SK-MEL-5 (cell line): Measurements from ENCODE around the gene GPN3. TPM values are rescaled to one million over a fixed set of nuclear protein-coding genes. Genes with fewer than 3 reads are reported as not detected.

ENCODE experiments used
- small RNA-seq, 2 experiments: library from RNA; depleted of rRNA; stranded (forward); fragments of <200 nt; gene quantifications; one replicate each; pipeline ENCODE3, GENCODE V24; 2014
- total RNA-seq: library from RNA; depleted of rRNA; stranded (reverse); fragments of >200 nt; shearing (Covaris generic); gene quantifications from 2 replicates; pipeline ENCODE4 v1.2.3, GENCODE V29; 2014; rRNA removed

GPN3 gene
- total RNA-seq, 1 experiment from 2014 or later, result 39.9 TPM

Small RNAs within 50 kb of the gene (small RNA-seq; reads per million reads assigned to genes)
- 0 reads per million in 2 experiments for gene RF00278

Other genes starting within 250 kb of the GPN3 start
- gene ATP2A2, start 187.0 kb downstream of the GPN3 start, total RNA-seq, result 131 and 141 TPM in 2 replicates
- 88.3 and 91.8 TPM in 2 replicates for gene ANAPC7, start 64.5 kb downstream of the GPN3 start, total RNA-seq
- gene ARPC3, start 17.9 kb downstream of the GPN3 start, total RNA-seq, result 335 and 355 TPM in 2 replicates
- gene FAM216A, start 588 bp upstream of the GPN3 start, total RNA-seq, result 24.4 and 25.3 TPM in 2 replicates
- 62.1 and 76.5 TPM in 2 replicates for gene VPS29, start 33.9 kb upstream of the GPN3 start, total RNA-seq
- gene RAD9B, start 34.1 kb upstream of the GPN3 start, total RNA-seq, result 0.45 and 0.61 TPM in 2 replicates
- gene PPTC7, start 115.1 kb upstream of the GPN3 start, total RNA-seq, result 18.9 and 21.2 TPM in 2 replicates
- 35.6 and 55.0 TPM in 2 replicates for gene TCTN1, start 145.9 kb upstream of the GPN3 start, total RNA-seq
- 2.1 TPM in 1 of 2 replicates, not detected in the other for gene HVCN1, start 220.9 kb upstream of the GPN3 start, total RNA-seq